ENCODE measurements around the gene SDR42E2.
A peak's percentile ranks its signal among the peaks of the same experiment; 100 is the strongest.
"Not testable (repeated sequence)": the region's sequence is repeated elsewhere in the genome, so short reads cannot be mapped to it uniquely, and the experiment has no call there.

SDR42E2 gene

DNA sequence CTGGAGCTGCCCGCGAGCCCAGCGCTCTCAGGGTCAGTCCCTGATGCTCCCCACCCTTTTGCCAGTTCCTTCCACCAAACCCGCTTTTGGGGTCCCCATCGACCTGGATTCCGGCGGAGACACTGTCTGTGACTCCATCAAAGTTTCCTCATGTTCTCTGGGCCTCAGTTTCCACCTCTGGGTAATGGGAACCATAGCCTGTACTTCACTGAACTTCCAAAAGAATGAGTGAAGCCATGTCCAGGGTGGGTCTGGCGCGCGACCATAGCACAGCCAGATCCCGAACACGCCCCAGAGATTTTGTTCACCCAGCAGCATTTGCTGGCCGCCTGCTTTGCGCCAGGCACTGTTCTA is 327 bp downstream of the SDR42E2 start:
- no peak for DNase-seq (ENCODE audit: low spot score)

DNA sequence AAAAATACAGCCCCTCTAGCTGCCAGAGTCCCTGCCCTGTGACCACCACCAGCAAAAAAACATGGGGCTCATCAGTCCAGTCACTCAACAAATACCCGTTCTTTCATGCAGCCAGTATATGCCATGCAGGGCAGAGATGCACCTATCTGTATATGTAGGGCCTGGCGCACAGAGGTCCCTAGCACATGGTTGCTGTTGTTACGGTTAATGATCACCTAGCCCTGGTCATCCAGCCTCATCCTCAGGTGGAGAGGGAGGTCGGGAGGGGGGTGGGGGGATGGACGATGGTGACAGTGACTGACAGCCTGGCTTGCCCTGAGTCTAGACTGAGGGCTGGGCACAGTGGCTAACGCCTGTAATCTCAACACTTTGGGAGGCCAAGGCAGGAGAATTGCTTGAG is 1.5 kb downstream of the SDR42E2 start:
- DNase-seq (ENCODE audit: low spot score) = no peak

DNA sequence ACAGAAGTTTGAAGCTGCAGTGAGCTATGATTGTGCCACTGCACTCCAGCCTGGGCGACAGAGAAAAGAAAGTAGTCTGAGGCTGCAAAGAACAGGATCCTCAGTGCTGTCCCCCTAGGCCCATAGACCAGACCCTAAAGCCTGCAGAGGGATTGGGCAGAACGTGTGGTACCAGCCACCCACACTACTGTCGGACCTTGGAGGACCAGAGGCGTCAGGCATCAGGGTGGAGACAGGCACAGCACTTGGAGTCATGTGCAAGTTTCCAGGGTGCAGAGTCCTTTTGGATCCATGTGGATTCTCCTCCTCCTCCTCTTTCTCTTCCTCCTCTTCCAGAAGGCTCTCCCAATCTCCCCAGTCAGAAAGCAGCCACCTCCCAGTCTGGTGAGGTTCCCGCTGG is 2.2 kb downstream of the SDR42E2 start:
- DNase-seq (ENCODE audit: low spot score) = no peak

DNA sequence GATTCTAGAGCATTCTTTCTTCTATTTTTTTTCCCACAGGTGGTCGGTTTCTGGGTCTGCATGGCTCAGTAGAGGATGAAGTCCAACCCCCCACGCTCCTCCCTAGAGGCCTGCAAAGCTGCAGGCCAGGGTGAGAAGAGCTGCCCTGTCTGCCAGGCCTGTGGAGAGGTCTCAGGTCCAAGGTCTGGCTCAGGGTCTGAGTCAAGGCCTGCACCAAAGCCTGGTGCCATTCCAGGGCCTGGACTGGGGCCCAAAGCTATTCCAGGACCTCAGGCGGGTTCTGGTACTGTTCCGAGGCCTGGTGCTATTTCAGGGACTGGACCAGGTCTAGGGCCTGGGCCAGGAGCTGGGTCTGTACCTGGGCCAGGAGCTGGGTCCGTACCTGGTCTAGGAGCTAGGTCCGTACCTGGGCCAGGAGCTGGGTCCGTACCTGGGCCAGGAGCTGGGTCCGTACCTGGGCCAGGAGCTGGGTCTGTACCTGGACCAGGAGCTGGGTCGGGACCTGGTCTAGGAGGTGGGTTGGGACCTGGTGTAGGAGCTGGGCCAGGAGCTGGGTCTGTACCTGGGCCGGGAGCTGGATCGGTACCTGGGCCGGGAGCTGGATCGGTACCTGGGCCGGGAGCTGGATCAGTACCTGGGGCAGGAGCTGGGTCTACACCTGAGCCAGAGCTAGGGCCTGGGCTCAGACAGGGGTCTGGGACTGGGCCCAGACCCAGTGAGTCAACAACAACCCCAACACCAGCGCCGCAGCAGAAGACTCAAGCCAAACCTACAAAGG is 3.4 kb downstream of the SDR42E2 start:
- DNase-seq (ENCODE audit: low spot score) = no peak

DNA sequence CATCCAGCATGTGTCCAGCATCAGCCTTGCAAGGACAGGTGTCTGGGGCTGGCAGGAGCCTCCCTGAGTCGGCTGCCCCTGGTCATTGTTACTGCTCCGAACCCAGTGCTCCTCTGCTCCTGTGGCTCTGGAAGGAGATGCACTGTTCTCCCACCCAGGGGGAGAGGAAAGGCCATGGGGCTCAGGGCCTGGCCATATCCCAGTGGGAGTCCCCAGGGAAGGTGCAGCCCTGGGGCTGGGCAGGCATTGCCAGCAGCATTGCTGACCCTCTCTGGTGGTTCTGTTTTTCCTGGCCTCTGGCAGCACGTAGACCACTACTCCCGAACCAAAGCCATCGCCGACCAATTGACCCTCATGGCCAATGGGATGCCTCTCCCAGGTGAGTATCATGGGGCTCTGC is 9.6 kb downstream of the SDR42E2 start:
- no peak for DNase-seq (ENCODE audit: low spot score)

DNA sequence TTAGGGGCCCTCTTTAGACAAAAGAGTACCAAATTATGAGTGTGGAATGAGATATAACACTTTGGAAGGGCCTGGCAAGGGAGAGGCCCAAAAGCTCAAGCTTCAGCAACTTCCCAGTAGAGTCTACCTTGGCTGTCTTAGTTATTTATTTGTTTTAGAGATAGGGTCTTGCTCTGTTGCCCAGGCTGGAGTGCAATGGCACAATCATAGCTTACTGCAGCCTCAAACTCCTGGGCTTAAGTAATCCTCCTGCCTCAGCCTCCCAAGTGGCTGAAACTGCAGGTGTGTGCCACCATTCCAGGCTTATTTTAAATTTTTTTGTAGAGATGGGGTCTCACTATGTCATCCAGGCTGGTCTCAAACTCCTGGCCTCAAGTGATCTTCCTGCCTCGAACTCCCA is 10.3 kb downstream of the SDR42E2 start:
- not testable (repeated sequence) for DNase-seq (ENCODE audit: low spot score)

DNA sequence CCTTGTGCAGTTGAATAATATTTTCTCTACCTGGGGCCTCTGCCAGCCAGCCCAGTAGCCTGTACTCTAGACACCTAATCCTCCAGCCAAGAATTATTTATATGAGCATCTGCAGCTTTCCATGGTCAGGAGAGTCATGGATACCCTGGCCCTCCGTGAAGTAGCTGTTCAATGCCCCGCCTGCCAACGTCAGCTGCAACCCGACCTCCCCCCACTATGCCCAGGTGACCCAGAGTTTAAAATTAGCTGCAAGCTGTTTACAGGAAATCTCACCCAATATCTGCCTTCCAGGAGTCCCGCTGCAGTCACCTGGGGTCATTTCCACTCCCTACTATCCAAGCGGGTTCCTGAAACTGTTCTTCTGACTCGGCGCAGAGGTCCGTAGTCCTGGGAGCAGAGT is 12.3 kb downstream of the SDR42E2 start:
- no peak for DNase-seq (ENCODE audit: low spot score)

DNA sequence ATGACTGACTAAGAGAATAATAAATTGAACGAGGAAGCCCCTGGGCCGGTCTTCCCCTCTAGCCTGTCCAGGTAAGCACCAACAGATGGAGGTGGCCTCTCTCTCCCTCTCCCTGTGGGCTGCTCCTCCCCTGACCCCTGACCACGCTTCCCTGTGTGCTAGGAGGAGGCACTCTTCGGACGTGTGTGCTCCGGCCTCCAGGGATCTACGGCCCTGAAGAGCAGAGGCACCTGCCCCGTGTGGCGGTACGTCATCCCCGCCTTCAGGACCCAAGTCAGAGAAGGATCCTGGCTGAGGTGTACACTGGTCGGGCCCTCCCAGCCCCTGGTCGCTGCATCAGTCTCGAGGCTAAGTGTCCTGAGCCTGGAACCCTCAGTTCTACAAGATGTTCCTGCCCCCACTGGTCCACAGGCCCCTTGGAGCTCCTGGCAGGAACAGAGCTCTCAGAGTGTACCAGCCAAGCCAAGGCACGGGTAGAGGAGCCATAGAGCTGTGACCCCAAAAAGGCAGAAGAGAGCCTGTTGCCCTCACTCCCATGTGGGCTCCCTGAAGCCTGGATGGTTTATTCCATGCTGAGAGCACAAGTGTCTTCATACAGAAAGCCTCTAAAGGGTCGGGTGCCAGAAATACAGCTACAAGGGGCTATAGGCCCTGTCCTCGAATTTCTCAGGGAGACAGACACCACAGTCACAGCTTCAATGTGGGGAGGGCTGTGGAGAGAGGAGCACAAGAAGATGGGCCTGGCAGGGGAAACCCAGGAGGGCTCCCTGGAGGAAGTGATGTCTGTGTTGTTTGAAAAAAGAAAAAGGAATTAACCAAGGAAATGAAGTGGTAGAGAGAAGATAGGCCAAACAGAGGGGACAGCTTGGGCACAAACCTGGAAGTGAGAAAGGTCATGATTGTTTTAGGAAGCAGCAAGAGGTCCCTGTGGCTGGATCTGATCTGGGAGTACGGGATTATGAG is 15.9 kb downstream of the SDR42E2 start:
- DNase-seq (ENCODE audit: low spot score) = no peak

DNA sequence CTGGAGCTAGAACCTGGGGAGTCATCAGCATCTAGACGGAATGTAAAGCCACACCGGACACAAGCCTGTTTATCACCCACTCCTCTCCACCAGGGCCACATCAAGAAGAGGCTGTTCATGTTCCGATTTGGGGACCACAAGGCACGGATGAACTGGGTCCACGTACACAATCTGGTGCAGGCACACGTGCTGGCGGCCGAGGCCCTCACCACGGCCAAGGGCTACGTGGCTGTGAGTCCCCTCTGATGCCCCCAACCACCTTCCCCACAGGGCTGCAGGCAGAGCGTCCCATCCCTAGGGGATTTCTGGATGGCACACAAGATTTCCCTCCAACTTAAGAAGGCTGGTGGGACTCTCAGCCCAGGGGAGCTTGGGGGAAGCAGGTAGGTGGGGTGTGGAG is 19.1 kb downstream of the SDR42E2 start:
- no peak for DNase-seq (ENCODE audit: low spot score)

DNA sequence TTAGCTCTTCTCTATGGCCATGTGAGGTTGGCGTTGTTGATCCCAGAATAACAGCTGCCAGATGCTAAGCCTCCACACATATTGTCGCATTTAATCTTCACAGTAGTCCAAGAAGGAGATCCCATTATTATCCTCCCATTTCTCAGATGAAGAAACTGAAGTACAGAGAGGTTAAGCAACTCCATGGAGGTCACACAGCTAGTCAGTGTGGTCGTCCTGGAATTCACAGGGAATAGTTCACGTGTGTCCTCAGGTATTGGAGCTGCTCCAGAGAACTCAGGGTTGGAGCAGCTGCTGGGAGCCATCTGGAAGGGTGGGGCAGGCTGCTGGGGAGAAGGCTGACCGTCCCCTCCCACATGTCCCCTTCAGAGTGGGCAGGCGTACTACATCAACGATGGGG is 19.5 kb downstream of the SDR42E2 start:
- no peak for DNase-seq (ENCODE audit: low spot score)

DNA sequence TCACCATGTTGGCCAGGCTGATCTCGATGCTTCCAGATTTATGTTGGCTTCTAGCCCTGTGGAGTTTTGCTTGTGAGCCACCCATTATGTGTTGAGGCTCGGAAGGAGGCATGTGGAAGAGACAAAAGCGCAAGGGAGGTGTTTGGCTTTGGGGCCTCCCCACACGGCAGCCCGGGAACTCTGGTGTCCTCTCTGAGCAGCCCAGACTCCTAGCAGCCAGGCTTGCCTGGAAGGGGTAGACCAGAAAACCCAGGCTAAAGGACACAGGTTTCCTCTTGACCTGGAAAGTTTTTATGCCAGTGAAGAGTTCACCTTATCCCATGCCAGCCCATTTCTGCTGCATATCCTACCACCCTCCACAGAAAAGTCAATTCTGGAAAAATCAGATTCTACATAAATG is 21.0 kb downstream of the SDR42E2 start:
- DNase-seq (ENCODE audit: low spot score) = no peak

DNA sequence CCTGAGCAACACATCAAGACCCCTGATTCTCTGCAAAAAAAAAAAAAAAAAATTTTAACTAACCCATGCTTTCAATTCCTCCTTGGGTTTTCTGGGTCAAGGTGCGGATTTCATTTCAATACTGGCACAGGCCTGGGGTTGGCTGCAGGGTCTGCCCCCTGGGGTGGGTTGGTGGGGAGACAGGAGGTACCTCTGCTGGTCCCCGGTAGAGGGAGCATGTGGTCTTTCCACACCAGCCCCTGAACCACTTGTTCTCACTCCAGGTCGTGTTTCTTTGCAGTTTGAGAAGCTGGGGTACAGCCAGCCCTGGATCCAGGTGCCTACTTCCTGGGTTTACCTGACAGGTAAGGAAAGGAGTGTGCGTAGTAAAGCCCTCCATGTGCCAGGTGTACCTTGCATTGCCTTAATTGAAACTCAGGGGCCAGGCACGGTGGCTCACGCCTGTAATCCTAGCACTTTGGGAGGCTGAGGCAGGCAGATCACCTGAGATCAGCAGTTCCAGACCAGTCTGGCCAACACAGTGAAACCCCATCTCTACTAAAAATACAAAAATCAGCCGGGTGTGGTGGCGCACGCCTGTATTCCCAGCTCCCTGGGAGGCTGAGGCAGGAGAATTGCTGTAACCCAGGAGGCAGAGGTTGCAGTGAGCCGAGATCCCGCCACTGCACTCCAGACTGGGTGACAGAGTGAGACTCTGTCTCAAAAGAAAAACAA is 21.8 kb downstream of the SDR42E2 start:
- DNase-seq (ENCODE audit: low spot score) = no peak

DNA sequence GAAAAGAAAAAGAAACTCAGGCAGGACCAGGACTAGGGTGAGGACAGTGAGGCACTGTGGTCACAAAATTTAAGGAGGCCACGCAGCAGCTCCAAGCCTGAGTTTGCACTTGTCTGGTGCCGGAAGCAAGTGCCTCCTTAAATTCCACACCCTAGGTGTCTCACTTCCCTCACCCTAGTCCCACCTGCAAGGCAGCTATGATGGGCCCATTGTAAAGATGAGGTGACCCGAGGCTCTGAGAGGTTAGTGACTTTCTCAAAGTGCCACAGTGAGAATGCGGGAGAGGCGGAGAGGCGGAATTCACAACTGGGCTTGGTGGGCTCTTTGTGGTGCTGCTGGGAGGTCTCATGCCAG is 22.3 kb downstream of the SDR42E2 start:
- no peak for DNase-seq (ENCODE audit: low spot score)

DNA sequence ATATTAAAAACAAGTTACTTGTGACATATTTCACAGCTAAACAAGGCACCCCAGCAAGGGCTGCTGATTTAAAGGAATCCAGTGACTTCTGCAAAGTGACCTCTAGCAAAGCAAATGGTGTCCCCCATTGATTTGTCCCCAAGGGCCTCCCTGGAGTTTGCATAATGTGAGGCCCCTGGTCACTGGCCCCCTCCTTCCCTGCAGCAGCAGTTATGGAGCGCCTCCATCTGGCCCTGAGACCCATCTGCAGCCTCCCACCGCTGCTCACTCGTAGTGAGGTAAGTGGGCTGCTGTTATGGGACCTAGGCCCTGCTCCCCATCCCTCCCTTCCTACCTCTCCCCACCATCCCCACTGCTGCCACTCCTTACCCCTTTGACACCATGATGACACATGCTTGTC is 24.2 kb downstream of the SDR42E2 start:
- no peak for DNase-seq (ENCODE audit: low spot score)

DNA sequence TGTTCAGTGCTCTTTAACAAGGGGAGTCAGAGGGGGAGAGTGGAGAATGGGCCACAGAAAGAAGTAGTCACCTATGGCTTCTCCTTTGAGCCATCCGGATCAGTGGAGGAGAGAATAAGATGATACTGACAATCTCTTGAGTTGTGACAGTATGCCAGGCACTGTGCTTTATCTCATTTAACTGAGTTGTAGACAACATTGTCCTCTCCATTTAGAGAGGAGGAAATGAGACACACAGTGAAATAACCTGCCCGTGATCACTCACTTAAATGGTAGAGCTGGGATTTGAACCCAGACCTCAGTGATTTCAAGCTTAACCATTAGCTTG is 25.9 kb downstream of the SDR42E2 start:
- DNase-seq (ENCODE audit: low spot score) = no peak

DNA sequence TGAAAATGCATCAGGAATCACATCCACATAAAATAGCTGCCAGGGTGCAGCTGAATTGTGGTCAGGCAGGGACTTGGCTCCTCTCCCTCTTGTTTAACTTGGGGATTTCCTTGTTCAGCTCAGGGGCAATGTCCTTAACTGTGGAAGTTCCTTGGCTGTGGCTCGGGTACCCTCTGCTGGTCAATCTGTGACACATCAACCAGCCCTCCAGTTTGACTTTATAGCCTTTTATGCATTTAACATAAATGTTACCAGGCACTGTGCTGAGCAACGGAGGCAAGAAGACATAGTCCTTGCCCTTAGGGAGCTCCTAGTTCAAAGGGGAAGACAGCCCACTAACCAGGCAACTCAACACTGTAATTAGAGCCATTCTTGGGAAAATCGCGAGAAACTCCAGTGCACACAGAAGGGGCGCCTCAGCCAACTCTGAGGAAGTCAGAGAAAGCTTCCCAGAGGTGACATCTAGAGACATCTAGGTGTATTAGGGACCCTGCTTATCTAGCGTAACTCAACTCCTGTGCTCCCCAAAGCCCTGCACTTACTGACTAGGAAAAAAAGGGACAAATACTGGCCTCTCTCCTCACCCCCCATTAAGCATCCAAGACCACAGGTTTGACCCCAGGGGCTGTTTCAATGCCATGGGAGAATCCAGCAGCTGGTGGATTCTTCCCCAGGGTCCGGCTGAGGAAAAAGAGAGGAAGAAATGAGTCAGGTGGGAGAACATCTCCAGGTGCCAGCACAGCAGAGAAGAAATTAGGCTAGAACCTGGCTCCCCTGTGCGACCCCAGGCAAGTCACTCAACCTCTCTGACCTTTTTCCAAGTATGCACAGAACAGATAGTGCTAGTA is 26.5 kb downstream of the SDR42E2 start:
- peak; percentile 76 for DNase-seq (ENCODE audit: low spot score)

DNA sequence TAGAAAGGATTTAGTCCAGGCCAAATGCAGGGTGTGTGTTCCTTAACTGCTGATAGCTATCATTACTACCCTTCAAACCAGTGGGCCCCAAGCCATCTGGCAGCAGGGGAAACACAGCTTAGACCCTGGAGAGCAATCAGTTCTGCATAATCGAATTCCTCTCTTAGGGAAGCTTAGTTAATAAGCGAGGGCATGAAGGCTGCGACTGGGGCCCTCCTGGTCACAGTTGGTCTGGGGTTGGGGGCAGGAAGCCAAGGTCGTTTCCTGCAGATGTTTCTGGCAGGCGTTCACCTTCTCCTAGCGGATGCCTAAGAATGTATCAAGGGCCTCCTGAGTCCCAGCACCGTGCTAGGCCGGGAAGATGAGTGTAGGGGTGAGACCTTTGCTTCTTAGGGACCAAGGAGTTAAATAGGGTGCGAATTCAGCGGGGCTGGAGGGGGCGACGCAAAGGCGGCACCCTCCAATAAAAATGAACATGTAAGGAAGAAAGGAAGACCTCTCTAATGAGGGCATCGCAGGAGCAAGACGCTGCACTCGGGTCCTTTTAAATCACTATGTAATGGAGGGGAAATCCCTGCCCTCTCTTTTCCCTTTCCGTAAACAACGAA is 27.3 kb downstream of the SDR42E2 start:
- peak; percentile 42 for DNase-seq (ENCODE audit: low spot score)

DNA sequence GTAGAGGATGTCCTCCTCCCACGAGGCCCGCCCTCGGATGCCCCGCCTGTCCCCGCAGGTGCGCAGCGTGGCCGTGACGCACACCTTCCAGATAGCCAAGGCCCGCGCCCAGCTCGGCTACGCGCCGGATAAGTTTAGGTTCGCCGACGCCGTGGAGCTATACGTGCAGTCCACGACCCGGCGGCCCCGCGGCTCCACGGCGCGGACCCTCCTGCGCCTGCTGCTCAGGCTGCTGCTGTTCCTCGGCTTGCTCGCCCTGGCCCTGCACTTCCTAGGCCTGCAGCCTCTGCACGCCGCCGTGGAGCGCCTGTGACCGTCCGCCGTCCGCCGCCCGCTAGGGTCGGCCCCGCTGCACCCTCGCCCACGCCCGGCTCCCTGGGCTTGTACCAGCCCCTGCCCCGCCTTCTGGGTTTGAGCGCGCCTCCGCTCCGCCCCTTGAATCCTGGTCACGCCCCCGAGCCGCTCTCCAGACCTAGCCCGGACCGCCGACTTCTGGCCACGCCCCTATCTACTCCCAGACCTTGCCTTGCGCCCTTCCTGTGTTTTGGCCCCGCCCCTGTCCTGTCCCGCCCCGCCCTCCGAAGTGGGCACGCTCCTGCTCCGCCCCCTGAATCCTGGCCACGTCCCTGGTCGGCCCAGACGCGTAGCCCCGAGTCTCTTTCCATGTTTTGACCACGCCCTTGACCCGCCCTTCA is 27.9 kb downstream of the SDR42E2 start:
- peak; percentile 98 for DNase-seq (ENCODE audit: low spot score)

DNA sequence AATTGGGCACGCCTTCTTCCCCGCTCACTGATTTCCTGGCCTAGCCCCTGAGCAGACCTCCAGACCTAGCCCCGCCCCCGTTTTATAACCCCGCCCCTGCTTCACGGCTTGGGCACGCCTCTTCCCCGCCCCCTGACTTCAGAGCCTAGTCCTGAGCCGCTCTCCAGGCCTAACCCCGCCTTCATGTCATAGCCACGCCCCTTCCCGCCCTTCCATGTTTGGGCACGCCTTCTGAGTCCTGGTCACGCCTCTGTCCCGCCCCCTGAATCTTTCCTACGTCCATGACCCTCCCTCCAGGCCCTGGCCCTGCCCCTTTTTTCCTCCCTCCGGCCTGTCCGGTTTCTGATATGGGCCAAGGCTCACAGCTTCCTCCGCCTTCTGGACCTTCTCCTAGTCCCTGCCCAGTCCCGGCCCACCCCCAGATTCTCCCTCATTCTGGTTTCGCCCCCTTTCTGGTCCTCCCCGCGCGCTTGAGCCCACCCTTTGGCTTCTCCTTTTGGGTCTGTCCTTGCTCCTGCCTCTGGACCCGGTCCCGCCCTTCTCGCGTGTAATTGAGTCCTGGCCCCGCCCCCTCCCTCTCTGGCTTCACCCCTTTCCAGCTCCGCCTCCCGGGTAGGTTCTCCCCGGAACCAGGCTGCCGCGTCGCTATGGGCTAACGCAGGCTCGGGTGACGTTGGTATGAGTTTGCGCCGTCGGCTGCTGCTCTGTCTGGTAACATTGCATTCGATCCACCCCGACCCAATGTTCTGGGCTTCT is 28.6 kb downstream of the SDR42E2 start:
- DNase-seq (ENCODE audit: low spot score) = peak; percentile 98

Data from kidney capillary endothelial cell (primary cell).